Measurements from ENCODE around the gene MAPK10. TPM values are rescaled to one million over a fixed set of nuclear protein-coding genes. Genes with fewer than 3 reads are reported as not detected.
A peak's percentile ranks its signal among the peaks of the same experiment; 100 is the strongest.

MAPK10 gene
- total and polyA plus RNA-seq, 2 donors (not counting 1 experiment from before 2014, with no cell fraction given) = 3.8 to 20.0 TPM

- no peaks in the 10 kb centered on the region for H3K27me3 ChIP-seq (ENCODE audit: control insufficient read depth, insufficient read depth, low read length)
- no peak for DNase-seq (ENCODE audit: low read depth in 2 of 2)
- no peaks in the 10 kb centered on the region for H3K9me3 ChIP-seq (ENCODE audit: control insufficient read depth, insufficient read depth, low read depth, low read length)
- no peak overlapping the region for H2AFZ ChIP-seq (ENCODE audit: low read length)
- no peaks in the 10 kb centered on the region for H3K79me2 ChIP-seq (ENCODE audit: control insufficient read depth, insufficient read depth, low read length)
- H3K4me1 ChIP-seq (ENCODE audit: control insufficient read depth, extremely low read depth, insufficient read depth, low read length) = no peaks in the 10 kb centered on the region
- no peak overlapping the region for H3K4me3 ChIP-seq (replicated peaks in 1 of 4; ENCODE audit: control extremely low read depth in 1 of 4, insufficient read depth in 1 of 4, low read depth in 3 of 4, low read length in 4 of 4)
- no peaks in the 10 kb centered on the region for H3K36me3 ChIP-seq (ENCODE audit: control insufficient read depth, insufficient read depth, low read length)
- H3K27ac ChIP-seq (ENCODE audit: insufficient read depth, low read length) = no peak overlapping the region
- H3K4me2 ChIP-seq (ENCODE audit: extremely low read depth, insufficient read depth, low read length) = no peak overlapping the region
- no peak for TF ChIP-seq CTCF (conservative IDR thresholded peaks at IDR 0.05 in 1 of 2, IDR thresholded peaks at IDR 0.05 in 1 of 2; ENCODE audit: low read depth in 1 of 2, low read length in 2 of 2)
- no peak for TF ChIP-seq EZH2 (IDR thresholded peaks at IDR 0.05; ENCODE audit: low read length, missing control alignments)
- H3K9ac ChIP-seq (ENCODE audit: insufficient read depth, low read length) = no peak overlapping the region
- H4K20me1 ChIP-seq (ENCODE audit: control insufficient read depth, extremely low read depth, insufficient read depth, low read length) = no peaks in the 10 kb centered on the region
Observed at GRCh38 chr4:85952972-85953650, 406.7 kb downstream of the MAPK10 start.

GRCh38 chr4:85952528-85952927, 407.3 kb downstream of the MAPK10 start:
- no peak overlapping the region for H2AFZ ChIP-seq (ENCODE audit: low read length)
- H3K4me3 ChIP-seq (replicated peaks in 1 of 4; ENCODE audit: control extremely low read depth in 1 of 4, insufficient read depth in 1 of 4, low read depth in 3 of 4, low read length in 4 of 4) = no peak overlapping the region
- no peaks in the 10 kb centered on the region for H3K79me2 ChIP-seq (ENCODE audit: control insufficient read depth, insufficient read depth, low read length)
- no peaks in the 10 kb centered on the region for H3K27me3 ChIP-seq (ENCODE audit: control insufficient read depth, insufficient read depth, low read length)
- no peaks in the 10 kb centered on the region for H4K20me1 ChIP-seq (ENCODE audit: control insufficient read depth, extremely low read depth, insufficient read depth, low read length)
- no peak overlapping the region for H3K27ac ChIP-seq (ENCODE audit: insufficient read depth, low read length)
- H3K4me1 ChIP-seq (ENCODE audit: control insufficient read depth, extremely low read depth, insufficient read depth, low read length) = no peaks in the 10 kb centered on the region
- peak; percentile 69 to 73 for DNase-seq (ENCODE audit: low read depth in 2 of 2)
- no peak overlapping the region for H3K9ac ChIP-seq (ENCODE audit: insufficient read depth, low read length)
- H3K36me3 ChIP-seq (ENCODE audit: control insufficient read depth, insufficient read depth, low read length) = no peaks in the 10 kb centered on the region
- no peaks in the 10 kb centered on the region for H3K9me3 ChIP-seq (ENCODE audit: control insufficient read depth, insufficient read depth, low read depth, low read length)
- H3K4me2 ChIP-seq (ENCODE audit: extremely low read depth, insufficient read depth, low read length) = no peak overlapping the region
- TF ChIP-seq CTCF (conservative IDR thresholded peaks at IDR 0.05 in 1 of 2, IDR thresholded peaks at IDR 0.05 in 1 of 2; ENCODE audit: low read depth in 1 of 2, low read length in 2 of 2) (no peak), EZH2 (IDR thresholded peaks at IDR 0.05; ENCODE audit: low read length, missing control alignments) (no peak)

- Histone ChIP-seq H3K27ac (ENCODE audit: insufficient read depth, low read length) (no peak overlapping the region), H3K9ac (ENCODE audit: insufficient read depth, low read length) (no peak overlapping the region), H3K9me3 (ENCODE audit: control insufficient read depth, insufficient read depth, low read depth, low read length) (no peaks in the 10 kb centered on the region), H3K79me2 (ENCODE audit: control insufficient read depth, insufficient read depth, low read length) (no peaks in the 10 kb centered on the region), H4K20me1 (ENCODE audit: control insufficient read depth, extremely low read depth, insufficient read depth, low read length) (no peaks in the 10 kb centered on the region), H2AFZ (ENCODE audit: low read length) (no peak overlapping the region), H3K4me3 (replicated peaks in 1 of 4; ENCODE audit: control extremely low read depth in 1 of 4, insufficient read depth in 1 of 4, low read depth in 3 of 4, low read length in 4 of 4) (no peak overlapping the region), H3K27me3 (ENCODE audit: control insufficient read depth, insufficient read depth, low read length) (no peaks in the 10 kb centered on the region), H3K4me1 (ENCODE audit: control insufficient read depth, extremely low read depth, insufficient read depth, low read length) (no peaks in the 10 kb centered on the region), H3K36me3 (ENCODE audit: control insufficient read depth, insufficient read depth, low read length) (no peaks in the 10 kb centered on the region), H3K4me2 (ENCODE audit: extremely low read depth, insufficient read depth, low read length) (no peak overlapping the region)
- DNase-seq (ENCODE audit: low read depth in 2 of 2) = no peak
- TF ChIP-seq CTCF (conservative IDR thresholded peaks at IDR 0.05 in 1 of 2, IDR thresholded peaks at IDR 0.05 in 1 of 2; ENCODE audit: low read depth in 1 of 2, low read length in 2 of 2) = no peak
- TF ChIP-seq EZH2 (IDR thresholded peaks at IDR 0.05; ENCODE audit: low read length, missing control alignments) = no peak
Observed at GRCh38 chr4:85951099-85951498, 408.8 kb downstream of the MAPK10 start.

Measured in fibroblast of lung (primary cell).